NCI-H187 (cell line): ENCODE measurements around the gene ORAI3.
"Not testable (repeated sequence)": the region's sequence is repeated elsewhere in the genome, so short reads cannot be mapped to it uniquely, and the experiment has no call there.

Experiments used
- DNase-seq, 2 experiments: peaks; one replicate each; lab custom pipeline; 2025; lab: John Stamatoyannopoulos, UW

ORAI3 gene

GRCh38 chr16:30924076-30924912 is 24.6 kb upstream of the ORAI3 start:
- no peak for DNase-seq

- no peak for DNase-seq
Observed at GRCh38 chr16:30924913-30925631, 23.8 kb upstream of the ORAI3 start.

GRCh38 chr16:30925632-30925987 is 23.3 kb upstream of the ORAI3 start:
- no peak for DNase-seq

- DNase-seq, result no peak
Observed at GRCh38 chr16:30925995-30926811, 22.7 kb upstream of the ORAI3 start.

GRCh38 chr16:30926937-30927788 is 21.7 kb upstream of the ORAI3 start:
- no peak for DNase-seq

GRCh38 chr16:30927789-30928378 is 21.0 kb upstream of the ORAI3 start:
- peak; percentile 20 to 40 for DNase-seq

GRCh38 chr16:30928390-30928789 is 20.5 kb upstream of the ORAI3 start:
- DNase-seq, result no peak

GRCh38 chr16:30929167-30929566 is 19.7 kb upstream of the ORAI3 start:
- no peak for DNase-seq

- no peak for DNase-seq
Observed at GRCh38 chr16:30930160-30930571, 18.7 kb upstream of the ORAI3 start.

- no peak for DNase-seq
Observed at GRCh38 chr16:30931068-30931650, 17.7 kb upstream of the ORAI3 start.

- no peak for DNase-seq
Observed at GRCh38 chr16:30934827-30935557, 13.9 kb upstream of the ORAI3 start.

- DNase-seq, result no peak
Observed at GRCh38 chr16:30937692-30938091, 11.2 kb upstream of the ORAI3 start.

- DNase-seq, result not testable (repeated sequence)
Observed at GRCh38 chr16:30939571-30939970, 9.3 kb upstream of the ORAI3 start.

GRCh38 chr16:30941600-30942425 is 7.1 kb upstream of the ORAI3 start:
- DNase-seq, result no peak

GRCh38 chr16:30942426-30942806 is 6.5 kb upstream of the ORAI3 start:
- no peak for DNase-seq

- DNase-seq, result no peak
Observed at GRCh38 chr16:30944352-30944751, 4.5 kb upstream of the ORAI3 start.

GRCh38 chr16:30946671-30947540 is 2.0 kb upstream of the ORAI3 start:
- no peak for DNase-seq

- DNase-seq, result no peak
Observed at GRCh38 chr16:30947541-30947858, 1.4 kb upstream of the ORAI3 start.
